GM23338 (cell line): ENCODE measurements around the gene DDIT3. TPM values are rescaled to one million over a fixed set of nuclear protein-coding genes. Genes with fewer than 3 reads are reported as not detected.

Source experiments
- ATAC-seq: fragments of 200-7000 bp; cut with Tn5 transposase; 3 replicates; pipeline ENCODE4 v1.9.1; 2020
- DNase-seq: peaks from one replicate; pipeline ENCODE4 v3.0.0-alpha.2; 2015; ENCODE audit warnings: low spot score
- H2AFZ ChIP-seq: fragments of 200-600 bp; sonication (generic); 2 replicates; pipeline ENCODE4 v1.8.0; 2016; ENCODE audit warnings: antibody characterized with exemption, mild to moderate bottlenecking, moderate library complexity
- H3F3A ChIP-seq: fragments of 200-600 bp; sonication (generic); replicated peaks from 2 replicates; pipeline ENCODE4 v1.8.0; 2017; ENCODE audit warnings: antibody characterized with exemption, mixed run types, low read depth
- H3K27ac ChIP-seq: fragments of 200-600 bp; sonication (generic); 2 replicates; pipeline ENCODE4 v1.6.1; 2016; ENCODE audit warnings: low read depth
- H3K27me3 ChIP-seq: fragments of 200-600 bp; sonication (generic); 2 replicates; pipeline ENCODE4 v1.8.0; 2016; ENCODE audit warnings: mild to moderate bottlenecking, mixed run types, moderate library complexity; ENCODE audit not compliant: insufficient read depth
- H3K36me3 ChIP-seq: fragments of 200-600 bp; sonication (generic); 2 replicates; pipeline ENCODE4 v1.8.0; 2016; ENCODE audit warnings: mild to moderate bottlenecking; ENCODE audit not compliant: insufficient read depth
- H3K4me1 ChIP-seq: fragments of 200-600 bp; sonication (generic); 2 replicates; pipeline ENCODE4 v1.8.0; 2016; ENCODE audit warnings: mild to moderate bottlenecking, moderate library complexity; ENCODE audit not compliant: insufficient read depth
- H3K4me2 ChIP-seq: fragments of 200-600 bp; sonication (generic); 2 replicates; pipeline ENCODE4 v1.7.1; 2017; ENCODE audit warnings: mixed run types
- H3K4me3 ChIP-seq: fragments of 200-600 bp; sonication (generic); 2 replicates; pipeline ENCODE4 v1.6.1; 2016; ENCODE audit warnings: mixed run types
- H3K79me2 ChIP-seq: fragments of 200-600 bp; sonication (generic); replicated peaks from 2 replicates; pipeline ENCODE4 v1.8.0; 2017; ENCODE audit warnings: mild to moderate bottlenecking; ENCODE audit not compliant: insufficient read depth
- H3K9me2 ChIP-seq: fragments of 200-600 bp; sonication (generic); 2 replicates; pipeline ENCODE4 v1.8.0; 2017; ENCODE audit not compliant: insufficient read depth
- H4K20me1 ChIP-seq: fragments of 200-600 bp; sonication (generic); replicated peaks from 2 replicates; pipeline ENCODE4 v1.8.0; 2017; ENCODE audit warnings: mild to moderate bottlenecking; ENCODE audit not compliant: insufficient read depth
- H3K27ac Mint-ChIP-seq: 2 replicates; pipeline ENCODE4 v1.8.0; 2020; ENCODE audit warnings: inconsistent platforms, mild to moderate bottlenecking, moderate library complexity, mixed read lengths
- H3K27me3 Mint-ChIP-seq: 3 replicates; pipeline ENCODE4 v1.8.0; 2022; ENCODE audit warnings: low read depth, mild to moderate bottlenecking, moderate library complexity, mixed read lengths, inconsistent platforms; ENCODE audit not compliant: insufficient read depth, poor library complexity
- H3K36me3 Mint-ChIP-seq: 3 replicates; pipeline ENCODE4 v1.8.0; 2021; ENCODE audit warnings: low read depth, mild to moderate bottlenecking, inconsistent platforms, moderate library complexity, mixed read lengths
- H3K4me1 Mint-ChIP-seq: 3 replicates; pipeline ENCODE4 v1.8.0; 2020; ENCODE audit warnings: mild to moderate bottlenecking, inconsistent platforms, mixed read lengths
- H3K4me3 Mint-ChIP-seq: 3 replicates; pipeline ENCODE4 v1.8.0; 2021; ENCODE audit warnings: moderate library complexity, mild to moderate bottlenecking, inconsistent platforms, mixed read lengths
- H3K9me3 Mint-ChIP-seq: 3 replicates; pipeline ENCODE4 v1.8.0; 2020; ENCODE audit warnings: moderate library complexity, mild to moderate bottlenecking, inconsistent platforms, mixed read lengths
- CREB1 ChIP-seq: fragments of 250-450 bp; sonication (Bioruptor Pico); IDR thresholded peaks from 2 replicates; pipeline ENCODE4 v1.5.0; 2020; ENCODE audit warnings: low read depth, mild to moderate bottlenecking, moderate library complexity
- ETS1 ChIP-seq: IDR thresholded peaks from 2 replicates; pipeline ENCODE4 v1.6.1; 2016; ENCODE audit warnings: antibody characterized with exemption
- EZH2 ChIP-seq: fragments of 200-600 bp; sonication (generic); IDR thresholded peaks from one replicate; pipeline ENCODE4 v1.8.0; 2017; ENCODE audit warnings: antibody characterized with exemption, mild to moderate bottlenecking, low read depth; ENCODE audit not compliant: unreplicated experiment
- EZH2phosphoT487 ChIP-seq: fragments of 200-600 bp; sonication (generic); IDR thresholded peaks from one replicate; pipeline ENCODE4 v1.8.1; 2018; ENCODE audit warnings: antibody characterized with exemption; ENCODE audit not compliant: unreplicated experiment
- JUNB ChIP-seq: IDR thresholded peaks from one replicate; pipeline ENCODE4 v1.6.1; 2016; ENCODE audit warnings: antibody characterized with exemption; ENCODE audit not compliant: unreplicated experiment
- NANOG ChIP-seq: IDR thresholded peaks from 2 replicates; pipeline ENCODE4 v1.6.1; 2016; ENCODE audit warnings: antibody characterized with exemption, borderline replicate concordance
- POLR2AphosphoS5 ChIP-seq: IDR thresholded peaks from 2 replicates; pipeline ENCODE4 v1.6.1; 2016; ENCODE audit warnings: antibody characterized with exemption, low read depth
- STAT1 ChIP-seq: IDR thresholded peaks from one replicate; pipeline ENCODE4 v1.6.1; 2016; ENCODE audit warnings: antibody characterized with exemption; ENCODE audit not compliant: unreplicated experiment
- ZNF114 ChIP-seq: fragments of 250-450 bp; sonication (Bioruptor Pico); IDR thresholded peaks from 2 replicates; pipeline ENCODE4 v1.5.0; 2020; ENCODE audit warnings: mild to moderate bottlenecking, moderate library complexity
- ZNF331 ChIP-seq: fragments of 250-450 bp; sonication (Bioruptor Pico); IDR thresholded peaks from 2 replicates; pipeline ENCODE4 v1.5.0; 2020; ENCODE audit warnings: low read depth, mild to moderate bottlenecking, moderate library complexity
- polyA plus RNA-seq: library from polyadenylated mRNA; unstranded; fragments of >200 nt; fragmentation: Nextera tagmentation; extraction: Ambion mirVana; gene quantifications from 2 replicates; pipeline ENCODE4 v1.2.1, GENCODE V29; 2016
- total RNA-seq: library from RNA; depleted of rRNA; stranded (reverse); fragments of >200 nt; shearing (Covaris generic); gene quantifications from 2 replicates; pipeline ENCODE4 v1.2.3, GENCODE V29; 2014
- TF ChIP-seq, protein P1 (sequence below): IDR thresholded peaks from one replicate; pipeline ENCODE4 v1.6.1; 2018; ENCODE audit warnings: antibody characterized with exemption; ENCODE audit not compliant: unreplicated experiment
- TF ChIP-seq, protein P2 (sequence below): fragments of 250-450 bp; sonication (Bioruptor Pico); IDR thresholded peaks from 2 replicates; pipeline ENCODE4 v1.5.0; 2020; ENCODE audit warnings: mild to moderate bottlenecking, moderate library complexity
- TF ChIP-seq, protein P3 (sequence below), 2 experiments: fragments of 200-600 bp in 1 of 2; sonication (generic) in 1 of 2; conservative IDR thresholded peaks; 2 replicates each; pipeline versions ENCODE4 v1.5.1 to v1.6.1; 2016 to 2017; ENCODE audit warnings: antibody characterized with exemption in 2 of 2, low read depth in 2 of 2, mild to moderate bottlenecking in 2 of 2, moderate library complexity in 1 of 2

Gene DDIT3
- total and polyA plus RNA-seq, 2 experiments from 2014 or later = 3.9 to 12.5 TPM

DNA sequence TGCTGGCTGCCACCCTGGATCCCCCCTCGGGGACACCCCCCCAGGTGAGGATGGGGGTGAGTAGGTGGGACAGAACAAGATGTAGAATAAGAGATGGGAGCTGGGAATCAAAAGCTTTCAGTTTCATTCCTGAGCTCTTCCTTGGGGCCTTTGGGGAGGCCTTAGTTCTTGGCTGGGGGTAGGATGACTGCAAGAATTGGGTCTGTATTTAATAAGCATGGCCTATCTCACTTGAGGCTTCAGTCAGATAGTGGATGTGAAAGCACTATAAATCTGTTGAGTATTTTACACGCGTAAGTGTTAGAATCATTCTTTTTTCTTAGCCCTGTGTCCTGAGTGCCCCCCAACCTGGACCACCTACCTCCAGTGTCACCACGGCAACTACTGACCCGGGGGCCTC is 6.9 kb upstream of the DDIT3 start:
- Mint-ChIP-seq H3K4me1 (peaks cover 30% of the 10 kb centered on the region), H3K4me3 (no peak overlapping the region; the same call in 2 of the 3 replicates), H3K27ac (no peak overlapping the region), H3K27me3 (peaks cover 28% of the 10 kb centered on the region), H3K36me3 (peaks cover 44% of the 10 kb centered on the region), H3K9me3 (no peaks in the 10 kb centered on the region; the same call in 2 of the 3 replicates)
- H4K20me1 ChIP-seq = peaks cover 17% of the 10 kb centered on the region
- peaks cover 9% of the 10 kb centered on the region for H3K36me3 ChIP-seq
- ATAC-seq (no peak), DNase-seq (no peak)
- H2AFZ ChIP-seq = no peak overlapping the region
- H3K4me3 ChIP-seq = no peak overlapping the region
- 0 out of 2 replicates have a peak, but pooled peaks cover 7% of the 10 kb centered on the region for H3K79me2 ChIP-seq
- TF ChIP-seq STAT1 (no peak), JUNB (no peak), ETS1 (no peak), EZH2 (no peak), CREB1 (CRISPR knock-in tag) (no peak), EZH2phosphoT487 (no peak), NANOG (no peak), ZNF114 (CRISPR knock-in tag) (no peak), ZNF331 (no peak), POLR2AphosphoS5 (no peak)
- TF ChIP-seq, protein P1, sequence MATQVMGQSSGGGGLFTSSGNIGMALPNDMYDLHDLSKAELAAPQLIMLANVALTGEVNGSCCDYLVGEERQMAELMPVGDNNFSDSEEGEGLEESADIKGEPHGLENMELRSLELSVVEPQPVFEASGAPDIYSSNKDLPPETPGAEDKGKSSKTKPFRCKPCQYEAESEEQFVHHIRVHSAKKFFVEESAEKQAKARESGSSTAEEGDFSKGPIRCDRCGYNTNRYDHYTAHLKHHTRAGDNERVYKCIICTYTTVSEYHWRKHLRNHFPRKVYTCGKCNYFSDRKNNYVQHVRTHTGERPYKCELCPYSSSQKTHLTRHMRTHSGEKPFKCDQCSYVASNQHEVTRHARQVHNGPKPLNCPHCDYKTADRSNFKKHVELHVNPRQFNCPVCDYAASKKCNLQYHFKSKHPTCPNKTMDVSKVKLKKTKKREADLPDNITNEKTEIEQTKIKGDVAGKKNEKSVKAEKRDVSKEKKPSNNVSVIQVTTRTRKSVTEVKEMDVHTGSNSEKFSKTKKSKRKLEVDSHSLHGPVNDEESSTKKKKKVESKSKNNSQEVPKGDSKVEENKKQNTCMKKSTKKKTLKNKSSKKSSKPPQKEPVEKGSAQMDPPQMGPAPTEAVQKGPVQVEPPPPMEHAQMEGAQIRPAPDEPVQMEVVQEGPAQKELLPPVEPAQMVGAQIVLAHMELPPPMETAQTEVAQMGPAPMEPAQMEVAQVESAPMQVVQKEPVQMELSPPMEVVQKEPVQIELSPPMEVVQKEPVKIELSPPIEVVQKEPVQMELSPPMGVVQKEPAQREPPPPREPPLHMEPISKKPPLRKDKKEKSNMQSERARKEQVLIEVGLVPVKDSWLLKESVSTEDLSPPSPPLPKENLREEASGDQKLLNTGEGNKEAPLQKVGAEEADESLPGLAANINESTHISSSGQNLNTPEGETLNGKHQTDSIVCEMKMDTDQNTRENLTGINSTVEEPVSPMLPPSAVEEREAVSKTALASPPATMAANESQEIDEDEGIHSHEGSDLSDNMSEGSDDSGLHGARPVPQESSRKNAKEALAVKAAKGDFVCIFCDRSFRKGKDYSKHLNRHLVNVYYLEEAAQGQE = no peak
- TF ChIP-seq, protein P2, sequence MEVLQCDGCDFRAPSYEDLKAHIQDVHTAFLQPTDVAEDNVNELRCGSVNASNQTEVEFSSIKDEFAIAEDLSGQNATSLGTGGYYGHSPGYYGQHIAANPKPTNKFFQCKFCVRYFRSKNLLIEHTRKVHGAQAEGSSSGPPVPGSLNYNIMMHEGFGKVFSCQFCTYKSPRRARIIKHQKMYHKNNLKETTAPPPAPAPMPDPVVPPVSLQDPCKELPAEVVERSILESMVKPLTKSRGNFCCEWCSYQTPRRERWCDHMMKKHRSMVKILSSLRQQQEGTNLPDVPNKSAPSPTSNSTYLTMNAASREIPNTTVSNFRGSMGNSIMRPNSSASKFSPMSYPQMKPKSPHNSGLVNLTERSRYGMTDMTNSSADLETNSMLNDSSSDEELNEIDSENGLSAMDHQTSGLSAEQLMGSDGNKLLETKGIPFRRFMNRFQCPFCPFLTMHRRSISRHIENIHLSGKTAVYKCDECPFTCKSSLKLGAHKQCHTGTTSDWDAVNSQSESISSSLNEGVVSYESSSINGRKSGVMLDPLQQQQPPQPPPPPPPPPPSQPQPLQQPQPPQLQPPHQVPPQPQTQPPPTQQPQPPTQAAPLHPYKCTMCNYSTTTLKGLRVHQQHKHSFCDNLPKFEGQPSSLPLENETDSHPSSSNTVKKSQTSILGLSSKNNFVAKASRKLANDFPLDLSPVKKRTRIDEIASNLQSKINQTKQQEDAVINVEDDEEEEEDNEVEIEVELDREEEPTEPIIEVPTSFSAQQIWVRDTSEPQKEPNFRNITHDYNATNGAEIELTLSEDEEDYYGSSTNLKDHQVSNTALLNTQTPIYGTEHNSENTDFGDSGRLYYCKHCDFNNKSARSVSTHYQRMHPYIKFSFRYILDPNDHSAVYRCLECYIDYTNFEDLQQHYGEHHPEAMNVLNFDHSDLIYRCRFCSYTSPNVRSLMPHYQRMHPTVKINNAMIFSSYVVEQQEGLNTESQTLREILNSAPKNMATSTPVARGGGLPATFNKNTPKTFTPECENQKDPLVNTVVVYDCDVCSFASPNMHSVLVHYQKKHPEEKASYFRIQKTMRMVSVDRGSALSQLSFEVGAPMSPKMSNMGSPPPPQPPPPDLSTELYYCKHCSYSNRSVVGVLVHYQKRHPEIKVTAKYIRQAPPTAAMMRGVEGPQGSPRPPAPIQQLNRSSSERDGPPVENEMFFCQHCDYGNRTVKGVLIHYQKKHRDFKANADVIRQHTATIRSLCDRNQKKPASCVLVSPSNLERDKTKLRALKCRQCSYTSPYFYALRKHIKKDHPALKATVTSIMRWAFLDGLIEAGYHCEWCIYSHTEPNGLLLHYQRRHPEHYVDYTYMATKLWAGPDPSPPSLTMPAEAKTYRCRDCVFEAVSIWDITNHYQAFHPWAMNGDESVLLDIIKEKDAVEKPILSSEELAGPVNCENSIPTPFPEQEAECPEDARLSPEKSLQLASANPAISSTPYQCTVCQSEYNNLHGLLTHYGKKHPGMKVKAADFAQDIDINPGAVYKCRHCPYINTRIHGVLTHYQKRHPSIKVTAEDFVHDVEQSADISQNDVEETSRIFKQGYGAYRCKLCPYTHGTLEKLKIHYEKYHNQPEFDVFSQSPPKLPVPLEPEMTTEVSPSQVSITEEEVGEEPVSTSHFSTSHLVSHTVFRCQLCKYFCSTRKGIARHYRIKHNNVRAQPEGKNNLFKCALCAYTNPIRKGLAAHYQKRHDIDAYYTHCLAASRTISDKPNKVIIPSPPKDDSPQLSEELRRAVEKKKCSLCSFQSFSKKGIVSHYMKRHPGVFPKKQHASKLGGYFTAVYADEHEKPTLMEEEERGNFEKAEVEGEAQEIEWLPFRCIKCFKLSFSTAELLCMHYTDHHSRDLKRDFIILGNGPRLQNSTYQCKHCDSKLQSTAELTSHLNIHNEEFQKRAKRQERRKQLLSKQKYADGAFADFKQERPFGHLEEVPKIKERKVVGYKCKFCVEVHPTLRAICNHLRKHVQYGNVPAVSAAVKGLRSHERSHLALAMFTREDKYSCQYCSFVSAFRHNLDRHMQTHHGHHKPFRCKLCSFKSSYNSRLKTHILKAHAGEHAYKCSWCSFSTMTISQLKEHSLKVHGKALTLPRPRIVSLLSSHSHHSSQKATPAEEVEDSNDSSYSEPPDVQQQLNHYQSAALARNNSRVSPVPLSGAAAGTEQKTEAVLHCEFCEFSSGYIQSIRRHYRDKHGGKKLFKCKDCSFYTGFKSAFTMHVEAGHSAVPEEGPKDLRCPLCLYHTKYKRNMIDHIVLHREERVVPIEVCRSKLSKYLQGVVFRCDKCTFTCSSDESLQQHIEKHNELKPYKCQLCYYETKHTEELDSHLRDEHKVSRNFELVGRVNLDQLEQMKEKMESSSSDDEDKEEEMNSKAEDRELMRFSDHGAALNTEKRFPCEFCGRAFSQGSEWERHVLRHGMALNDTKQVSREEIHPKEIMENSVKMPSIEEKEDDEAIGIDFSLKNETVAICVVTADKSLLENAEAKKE (CRISPR knock-in tag) = no peak
- TF ChIP-seq, protein P3, sequence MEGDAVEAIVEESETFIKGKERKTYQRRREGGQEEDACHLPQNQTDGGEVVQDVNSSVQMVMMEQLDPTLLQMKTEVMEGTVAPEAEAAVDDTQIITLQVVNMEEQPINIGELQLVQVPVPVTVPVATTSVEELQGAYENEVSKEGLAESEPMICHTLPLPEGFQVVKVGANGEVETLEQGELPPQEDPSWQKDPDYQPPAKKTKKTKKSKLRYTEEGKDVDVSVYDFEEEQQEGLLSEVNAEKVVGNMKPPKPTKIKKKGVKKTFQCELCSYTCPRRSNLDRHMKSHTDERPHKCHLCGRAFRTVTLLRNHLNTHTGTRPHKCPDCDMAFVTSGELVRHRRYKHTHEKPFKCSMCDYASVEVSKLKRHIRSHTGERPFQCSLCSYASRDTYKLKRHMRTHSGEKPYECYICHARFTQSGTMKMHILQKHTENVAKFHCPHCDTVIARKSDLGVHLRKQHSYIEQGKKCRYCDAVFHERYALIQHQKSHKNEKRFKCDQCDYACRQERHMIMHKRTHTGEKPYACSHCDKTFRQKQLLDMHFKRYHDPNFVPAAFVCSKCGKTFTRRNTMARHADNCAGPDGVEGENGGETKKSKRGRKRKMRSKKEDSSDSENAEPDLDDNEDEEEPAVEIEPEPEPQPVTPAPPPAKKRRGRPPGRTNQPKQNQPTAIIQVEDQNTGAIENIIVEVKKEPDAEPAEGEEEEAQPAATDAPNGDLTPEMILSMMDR (conservative IDR thresholded peaks at IDR 0.05; ENCODE audit: low read depth in 2 of 2) = no peak
- no peak overlapping the region for H3K27ac ChIP-seq
- no peaks in the 10 kb centered on the region for H3K9me2 ChIP-seq
- H3F3A ChIP-seq = peaks cover 20% of the 10 kb centered on the region
- no peaks in the 10 kb centered on the region for H3K27me3 ChIP-seq
- H3K4me1 ChIP-seq = peaks cover 14% of the 10 kb centered on the region
- no peak overlapping the region for H3K4me2 ChIP-seq
